ENCODE measurements around the gene PRKAR1B. TPM values are rescaled to one million over a fixed set of nuclear protein-coding genes. Genes with fewer than 3 reads are reported as not detected.

The PRKAR1B gene
- total RNA-seq, 2 donors from 2014 or later, result 33.5 to 43.2 TPM

DNA sequence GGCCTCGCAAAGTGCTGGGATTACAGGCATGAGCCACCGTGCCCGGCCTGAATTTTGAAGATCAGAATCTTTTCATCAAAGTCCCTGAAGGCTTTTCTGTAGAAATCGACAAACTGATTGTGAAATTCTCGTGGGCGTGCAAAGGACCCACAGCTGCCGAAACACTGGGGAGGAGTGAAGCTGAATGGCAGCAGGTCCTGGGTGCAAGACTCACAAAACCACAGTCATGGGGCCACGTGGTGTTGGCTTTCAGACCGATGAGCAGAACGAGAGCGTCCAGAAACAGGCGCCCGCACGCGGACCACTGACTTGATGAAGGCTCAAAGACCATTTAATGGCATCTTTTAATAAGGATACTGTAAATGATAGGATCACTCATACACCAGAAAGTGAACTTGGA, 24.7 kb upstream of the PRKAR1B start:
- H3K9me3 Mint-ChIP-seq, result no peaks in the 10 kb centered on the region
- H3K27me3 Mint-ChIP-seq (ENCODE audit: insufficient read depth), result no peaks in the 10 kb centered on the region
- H3K36me3 Mint-ChIP-seq (ENCODE audit: low read depth), result peaks cover 54% of the 10 kb centered on the region
- TF ChIP-seq, protein P1, sequence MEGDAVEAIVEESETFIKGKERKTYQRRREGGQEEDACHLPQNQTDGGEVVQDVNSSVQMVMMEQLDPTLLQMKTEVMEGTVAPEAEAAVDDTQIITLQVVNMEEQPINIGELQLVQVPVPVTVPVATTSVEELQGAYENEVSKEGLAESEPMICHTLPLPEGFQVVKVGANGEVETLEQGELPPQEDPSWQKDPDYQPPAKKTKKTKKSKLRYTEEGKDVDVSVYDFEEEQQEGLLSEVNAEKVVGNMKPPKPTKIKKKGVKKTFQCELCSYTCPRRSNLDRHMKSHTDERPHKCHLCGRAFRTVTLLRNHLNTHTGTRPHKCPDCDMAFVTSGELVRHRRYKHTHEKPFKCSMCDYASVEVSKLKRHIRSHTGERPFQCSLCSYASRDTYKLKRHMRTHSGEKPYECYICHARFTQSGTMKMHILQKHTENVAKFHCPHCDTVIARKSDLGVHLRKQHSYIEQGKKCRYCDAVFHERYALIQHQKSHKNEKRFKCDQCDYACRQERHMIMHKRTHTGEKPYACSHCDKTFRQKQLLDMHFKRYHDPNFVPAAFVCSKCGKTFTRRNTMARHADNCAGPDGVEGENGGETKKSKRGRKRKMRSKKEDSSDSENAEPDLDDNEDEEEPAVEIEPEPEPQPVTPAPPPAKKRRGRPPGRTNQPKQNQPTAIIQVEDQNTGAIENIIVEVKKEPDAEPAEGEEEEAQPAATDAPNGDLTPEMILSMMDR (conservative IDR thresholded peaks at IDR 0.05), result no peak
- 90 to 92% methylated on average over 15 of the region's 15 CpGs for WGBS, 2 experiments (ENCODE audit: insufficient coverage in 1 of 2, insufficient read length in 1 of 2)
- H3K27ac Mint-ChIP-seq, result no peak overlapping the region
- Histone ChIP-seq H3K9me3 (ENCODE audit: control insufficient read depth, low read length) (no peaks in the 10 kb centered on the region), H3K4me3 (ENCODE audit: low read length) (no peak overlapping the region), H3K9ac (ENCODE audit: extremely low read depth, low read length, poor library complexity, severe bottlenecking) (no peak overlapping the region), H3K27me3 (ENCODE audit: control insufficient read depth, insufficient read depth, low read length, poor library complexity, severe bottlenecking) (no peaks in the 10 kb centered on the region), H3K36me3 (ENCODE audit: control insufficient read depth, insufficient read depth, low read length) (peaks cover 37% of the 10 kb centered on the region), H3K27ac (ENCODE audit: low read depth, low read length) (no peak overlapping the region), H3K4me1 (ENCODE audit: control insufficient read depth, insufficient read depth, low read length) (no peaks in the 10 kb centered on the region)
- H3K4me3 Mint-ChIP-seq, result no peak overlapping the region
- H3K4me1 Mint-ChIP-seq, result no peaks in the 10 kb centered on the region
- no peak for DNase-seq

DNA sequence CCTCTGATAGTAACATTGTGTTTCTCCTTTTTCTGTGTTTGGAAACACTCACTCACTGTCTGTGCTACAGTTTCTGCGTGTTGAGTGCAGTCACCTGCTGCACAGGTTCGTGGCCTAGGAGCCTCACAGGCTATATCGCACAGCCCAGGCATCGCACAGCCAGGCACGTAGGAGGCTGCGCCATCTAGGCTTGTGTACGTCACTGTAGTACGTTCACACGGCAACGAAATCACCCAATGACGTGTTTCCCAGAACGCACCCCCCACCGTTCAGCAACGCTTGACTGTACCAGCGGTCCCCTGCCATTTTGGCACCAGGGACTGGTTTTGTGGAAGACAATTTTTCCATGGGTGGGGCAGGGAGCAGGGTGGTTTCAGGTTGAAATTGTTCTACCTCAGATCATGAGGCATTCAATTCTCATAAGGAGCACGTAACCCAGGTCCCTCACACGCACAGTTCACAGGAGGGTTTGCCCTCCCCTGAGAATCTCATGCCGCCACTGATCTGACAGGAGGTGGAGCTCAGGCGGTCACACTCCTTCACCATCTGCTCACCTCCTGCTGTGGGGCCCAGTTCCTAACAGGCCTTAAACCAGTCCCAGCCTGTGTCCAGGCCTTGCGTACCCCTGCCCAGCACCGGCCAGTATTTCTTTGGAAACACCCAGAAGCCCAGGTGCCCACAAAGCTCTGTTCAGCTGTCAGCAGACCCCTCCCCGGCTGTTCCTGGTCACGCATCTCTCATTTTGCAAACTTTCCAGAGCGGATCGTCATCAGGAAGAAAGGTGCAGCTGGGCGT, 23.2 kb upstream of the PRKAR1B start:
- H3K9me3 Mint-ChIP-seq, result no peaks in the 10 kb centered on the region
- H3K4me3 ChIP-seq (ENCODE audit: low read length), result no peak overlapping the region
- no peak for DNase-seq
- TF ChIP-seq, protein P1 (conservative IDR thresholded peaks at IDR 0.05), result no peak
- peaks cover 38% of the 10 kb centered on the region for H3K36me3 ChIP-seq (ENCODE audit: control insufficient read depth, insufficient read depth, low read length)
- H3K4me3 Mint-ChIP-seq, result no peak overlapping the region
- H3K9ac ChIP-seq (ENCODE audit: extremely low read depth, low read length, poor library complexity, severe bottlenecking), result no peak overlapping the region
- no peak overlapping the region for H3K27ac ChIP-seq (ENCODE audit: low read depth, low read length)
- H3K4me1 Mint-ChIP-seq, result no peaks in the 10 kb centered on the region
- H3K4me1 ChIP-seq (ENCODE audit: control insufficient read depth, insufficient read depth, low read length), result no peaks in the 10 kb centered on the region
- H3K27ac Mint-ChIP-seq, result no peak overlapping the region
- H3K27me3 Mint-ChIP-seq (ENCODE audit: insufficient read depth), result no peaks in the 10 kb centered on the region
- no peaks in the 10 kb centered on the region for H3K27me3 ChIP-seq (ENCODE audit: control insufficient read depth, insufficient read depth, low read length, poor library complexity, severe bottlenecking)
- WGBS, 2 experiments (ENCODE audit: insufficient coverage in 1 of 2, insufficient read length in 1 of 2), result 97% methylated on average over 26 of the region's 26 CpGs
- no peaks in the 10 kb centered on the region for H3K9me3 ChIP-seq (ENCODE audit: control insufficient read depth, low read length)
- H3K36me3 Mint-ChIP-seq (ENCODE audit: low read depth), result peaks cover 52% of the 10 kb centered on the region

DNA sequence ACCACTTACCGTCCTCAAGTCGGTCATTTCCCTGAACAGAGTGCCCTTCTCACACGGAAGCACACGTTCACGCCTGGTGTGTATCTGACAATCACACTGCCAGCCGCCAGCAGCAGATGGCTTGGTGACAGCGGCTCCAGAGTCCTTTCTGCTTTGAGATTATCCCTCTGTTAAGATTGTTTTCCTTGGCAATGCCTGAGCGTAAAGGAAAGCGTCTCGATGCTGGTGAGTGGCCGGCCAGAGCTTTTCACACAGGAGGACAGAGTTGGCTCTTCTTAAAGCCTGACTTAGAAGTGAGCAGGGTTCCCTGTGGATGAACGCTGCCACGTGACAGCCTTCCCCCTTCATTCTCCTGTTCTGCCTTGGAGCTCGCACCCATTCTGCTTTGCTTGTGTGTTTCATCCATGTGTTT, 22.1 kb upstream of the PRKAR1B start:
- Histone ChIP-seq H3K27me3 (ENCODE audit: control insufficient read depth, insufficient read depth, low read length, poor library complexity, severe bottlenecking) (no peaks in the 10 kb centered on the region), H3K27ac (ENCODE audit: low read depth, low read length) (no peak overlapping the region), H3K4me1 (ENCODE audit: control insufficient read depth, insufficient read depth, low read length) (no peaks in the 10 kb centered on the region), H3K9me3 (ENCODE audit: control insufficient read depth, low read length) (no peaks in the 10 kb centered on the region), H3K36me3 (ENCODE audit: control insufficient read depth, insufficient read depth, low read length) (peaks cover 33% of the 10 kb centered on the region), H3K9ac (ENCODE audit: extremely low read depth, low read length, poor library complexity, severe bottlenecking) (no peak overlapping the region), H3K4me3 (ENCODE audit: low read length) (no peak overlapping the region)
- Mint-ChIP-seq H3K36me3 (ENCODE audit: low read depth) (peaks cover 51% of the 10 kb centered on the region), H3K27ac (no peak overlapping the region), H3K4me3 (no peak overlapping the region), H3K9me3 (no peaks in the 10 kb centered on the region), H3K27me3 (ENCODE audit: insufficient read depth) (no peaks in the 10 kb centered on the region), H3K4me1 (no peaks in the 10 kb centered on the region)
- TF ChIP-seq, protein P1 (conservative IDR thresholded peaks at IDR 0.05), result no peak
- WGBS, 2 experiments (ENCODE audit: insufficient coverage in 1 of 2, insufficient read length in 1 of 2), result 93 to 97% methylated on average over 14 of the region's 14 CpGs
- DNase-seq, result no peak

All from endodermal cell (in vitro differentiated cells).